Epithelial cell of esophagus (primary cell): Measurements from ENCODE around the gene THAP4.
"Not testable (repeated sequence)": the region's sequence is repeated elsewhere in the genome, so short reads cannot be mapped to it uniquely, and the experiment has no call there.

Source experiments
- DNase-seq: peaks from one replicate; pipeline ENCODE4 v3.0.0; 2010; ENCODE audit warnings: low read depth
- H3K4me3 ChIP-seq: 2 replicates; pipeline ENCODE4 v1.5.1; 2011; ENCODE audit warnings: mild to moderate bottlenecking, low read length, control low read depth
- CTCF ChIP-seq: IDR thresholded peaks from 2 replicates; pipeline ENCODE4 v1.5.1; 2011; ENCODE audit warnings: low read depth, mild to moderate bottlenecking, low read length, control low read depth, inconsistent platforms; ENCODE audit not compliant: insufficient read depth; ENCODE audit errors: missing control alignments

Gene THAP4

DNA sequence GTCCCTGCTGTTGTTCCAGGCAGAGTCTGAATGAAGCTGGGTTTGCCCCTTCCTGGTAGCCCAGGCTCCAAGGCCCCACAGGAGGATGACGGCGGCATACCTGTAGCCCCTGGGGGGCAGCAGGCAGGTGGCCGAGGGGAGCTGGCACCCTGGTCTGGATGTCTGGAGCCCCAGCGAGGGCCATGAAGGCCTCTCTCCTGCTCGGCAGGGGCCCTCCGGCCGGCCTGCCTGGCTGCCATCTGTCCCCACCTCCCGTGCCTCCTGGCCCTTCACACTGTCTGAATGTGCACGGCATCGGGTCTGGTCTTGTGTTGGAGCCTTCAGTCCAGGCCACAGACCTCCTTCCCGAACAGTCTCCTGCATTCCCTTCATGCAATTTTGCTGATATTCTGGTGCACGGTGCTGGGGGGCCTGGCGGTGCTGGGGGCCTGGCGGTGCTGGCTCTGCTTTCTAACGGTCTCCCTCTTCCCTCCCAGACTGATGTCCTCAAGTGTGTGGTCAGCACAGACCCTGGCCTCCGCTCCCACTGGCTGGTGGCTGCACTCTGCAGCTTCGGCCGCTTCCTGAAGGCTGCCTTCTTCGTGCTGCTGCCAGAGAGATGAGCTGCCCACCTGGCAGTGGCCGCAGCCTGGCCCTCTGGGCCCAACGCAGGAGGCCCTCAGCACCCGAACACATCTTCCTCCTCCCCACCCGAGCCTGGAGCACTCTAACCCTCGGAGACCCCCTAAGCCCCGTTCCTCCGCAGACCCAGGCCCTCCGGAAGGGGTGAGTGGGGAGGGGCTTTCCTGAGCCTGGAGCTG, 64.9 kb downstream of the THAP4 start:
- no peak for DNase-seq
- no peak overlapping the region for H3K4me3 ChIP-seq
- TF ChIP-seq CTCF: no peak

GRCh38 chr2:241570961-241571581, 65.9 kb downstream of the THAP4 start:
- H3K4me3 ChIP-seq: no peak overlapping the region
- no peak for DNase-seq
- TF ChIP-seq CTCF: no peak

- TF ChIP-seq CTCF: no peak
- DNase-seq: no peak
- H3K4me3 ChIP-seq: no peak overlapping the region
Measured at GRCh38 chr2:241569831-241570281, 67.1 kb downstream of the THAP4 start.

- no peak for TF ChIP-seq CTCF
- DNase-seq: no peak
- H3K4me3 ChIP-seq: no peak overlapping the region
Measured at GRCh38 chr2:241568726-241569125, 68.2 kb downstream of the THAP4 start.

GRCh38 chr2:241567776-241568175, 69.2 kb downstream of the THAP4 start:
- no peak overlapping the region for H3K4me3 ChIP-seq
- no peak for DNase-seq
- TF ChIP-seq CTCF: no peak

DNA sequence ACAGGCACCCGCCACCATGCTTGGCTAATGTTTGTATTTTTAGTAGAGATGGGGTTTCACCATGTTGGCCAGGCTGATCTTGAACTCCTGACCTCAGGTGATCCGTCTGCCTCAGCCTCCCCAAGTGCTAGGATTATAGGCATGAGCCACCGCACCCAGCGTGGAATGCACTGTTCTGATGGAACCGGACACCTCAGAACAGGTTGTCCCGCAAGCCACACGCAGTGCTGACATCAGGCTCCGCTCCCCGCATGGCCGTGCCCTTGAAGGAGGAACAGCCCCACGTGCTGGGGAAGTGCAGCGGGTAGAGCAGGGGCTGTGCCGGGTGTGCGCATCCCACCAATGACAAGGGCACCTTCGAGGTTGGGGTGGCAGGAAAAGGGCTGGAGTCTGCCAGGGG, 69.7 kb downstream of the THAP4 start:
- DNase-seq: not testable (repeated sequence)

DNA sequence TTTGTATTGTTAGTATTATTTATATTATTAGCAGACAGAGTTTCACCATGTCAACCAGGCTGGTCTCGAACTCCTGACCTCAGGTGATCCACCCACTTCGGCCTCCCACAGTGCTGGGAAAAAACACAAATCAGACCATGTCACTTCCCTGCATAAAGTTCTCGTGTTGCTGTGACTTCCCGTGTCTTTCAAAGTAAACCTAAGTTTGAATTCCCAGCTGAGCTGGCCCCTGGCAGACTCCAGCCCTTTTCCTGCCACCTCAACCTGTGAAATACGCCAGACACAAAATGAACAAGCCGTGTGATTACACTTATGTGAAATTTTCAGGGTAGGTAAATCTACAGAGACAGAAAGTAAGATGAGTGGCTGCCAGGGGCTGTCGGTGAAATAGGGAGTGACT, 70.5 kb downstream of the THAP4 start:
- no peak overlapping the region for H3K4me3 ChIP-seq
- DNase-seq: no peak
- TF ChIP-seq CTCF: no peak

More for the DNA sequence above, 69.7 kb downstream of the THAP4 start:
- H3K4me3 ChIP-seq: not testable (repeated sequence)

DNA sequence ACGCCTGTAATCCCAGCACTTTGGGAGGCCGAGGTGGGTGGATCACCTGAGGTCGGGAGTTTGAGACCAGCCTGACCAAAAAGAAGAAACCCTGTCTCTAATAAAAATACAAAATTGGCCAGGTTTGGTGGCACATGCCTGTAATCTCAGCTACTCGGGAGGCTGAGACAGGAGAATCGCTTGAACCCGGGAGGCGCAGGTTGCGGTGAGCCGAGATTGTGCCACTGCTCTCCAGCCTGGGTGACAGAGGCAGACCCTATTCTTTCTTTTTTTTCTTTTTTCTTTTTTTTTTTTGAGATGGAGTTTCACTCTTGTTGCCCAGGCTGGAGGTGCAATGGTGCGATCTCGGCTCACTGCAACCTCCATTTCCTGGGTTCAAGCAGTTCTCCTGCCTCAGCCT, 70.9 kb downstream of the THAP4 start:
- H3K4me3 ChIP-seq: not testable (repeated sequence)

More for the DNA sequence above, 70.9 kb downstream of the THAP4 start:
- DNase-seq: not testable (repeated sequence)
